ENCODE data around the gene RAB3C.

The RAB3C gene

DNA sequence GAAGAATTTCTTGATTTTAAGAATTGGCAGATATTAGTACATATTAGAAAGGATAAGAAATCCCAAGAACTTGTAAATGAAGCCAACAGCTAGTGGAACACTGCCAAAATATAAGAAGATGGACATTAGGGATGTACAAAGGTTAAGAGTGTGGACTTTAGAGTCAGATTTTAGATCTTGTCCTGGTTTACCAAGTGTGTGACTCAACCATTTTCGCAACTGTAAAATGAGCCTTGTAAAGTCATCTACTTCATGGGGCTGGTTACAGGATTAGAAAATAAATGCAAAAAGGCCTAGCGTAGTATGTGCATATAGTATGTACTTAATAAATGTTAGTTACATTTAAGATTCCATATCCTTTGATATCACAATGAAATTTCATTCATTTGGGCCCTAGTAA, 260.0 kb downstream of the RAB3C start:
- DNase-seq, result no peak

DNA sequence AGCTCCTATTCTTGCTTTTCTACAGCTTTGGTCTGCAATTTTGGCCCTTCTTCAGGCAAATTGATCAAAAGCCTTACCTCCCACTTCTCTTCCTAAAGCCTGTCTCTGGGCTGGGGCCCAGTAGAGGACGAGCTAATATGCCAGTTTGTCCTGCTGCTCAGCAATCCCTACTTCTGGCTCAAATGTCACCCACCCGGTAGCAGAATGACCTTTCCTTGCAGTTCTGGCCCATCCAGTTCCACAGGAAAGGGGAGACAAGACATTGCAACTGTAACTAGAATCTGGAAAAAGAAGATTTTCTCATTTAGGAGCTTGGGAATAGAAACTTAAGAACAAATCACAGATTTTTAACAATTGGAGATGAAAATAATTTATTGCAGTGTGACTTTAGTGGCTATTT, 261.5 kb downstream of the RAB3C start:
- DNase-seq, result no peak

DNA sequence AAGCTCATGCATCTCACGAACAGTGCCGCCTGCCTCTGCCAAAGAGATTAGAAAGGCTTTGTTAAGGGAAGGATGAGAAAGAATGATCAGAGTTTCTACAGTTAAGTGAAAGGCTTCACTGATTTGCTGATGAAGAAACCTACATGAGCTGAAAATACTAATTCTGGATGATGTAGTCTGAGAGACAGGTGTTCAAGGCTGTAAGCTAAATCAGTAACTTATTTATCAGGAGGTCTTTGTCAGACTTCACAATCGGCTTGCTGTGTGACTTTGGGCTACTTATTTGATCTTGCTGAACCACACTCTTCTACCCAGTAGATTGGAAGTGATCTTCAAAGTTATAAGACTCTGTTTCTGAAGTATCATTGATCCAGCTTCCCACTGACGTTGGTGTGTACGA, 264.2 kb downstream of the RAB3C start:
- DNase-seq, result no peak

DNA sequence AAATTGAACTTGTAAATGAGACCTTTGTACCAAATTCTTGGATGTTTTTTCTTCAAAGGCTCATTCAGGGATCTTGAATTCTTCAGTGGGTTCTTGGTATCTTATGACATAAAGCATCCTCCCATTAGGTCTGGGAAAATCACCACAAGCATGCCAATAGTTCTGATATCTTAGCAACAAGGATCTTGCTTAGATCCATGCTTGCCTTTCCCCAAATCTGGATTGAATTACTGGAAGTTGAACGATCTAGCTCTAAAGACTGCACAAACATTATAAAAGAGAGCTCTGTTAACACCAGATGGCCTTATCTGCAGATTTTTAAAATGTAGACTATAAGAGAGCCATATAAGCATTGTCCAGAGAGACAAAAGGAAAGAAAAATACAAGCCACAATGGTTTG, 266.3 kb downstream of the RAB3C start:
- DNase-seq, result no peak

DNA sequence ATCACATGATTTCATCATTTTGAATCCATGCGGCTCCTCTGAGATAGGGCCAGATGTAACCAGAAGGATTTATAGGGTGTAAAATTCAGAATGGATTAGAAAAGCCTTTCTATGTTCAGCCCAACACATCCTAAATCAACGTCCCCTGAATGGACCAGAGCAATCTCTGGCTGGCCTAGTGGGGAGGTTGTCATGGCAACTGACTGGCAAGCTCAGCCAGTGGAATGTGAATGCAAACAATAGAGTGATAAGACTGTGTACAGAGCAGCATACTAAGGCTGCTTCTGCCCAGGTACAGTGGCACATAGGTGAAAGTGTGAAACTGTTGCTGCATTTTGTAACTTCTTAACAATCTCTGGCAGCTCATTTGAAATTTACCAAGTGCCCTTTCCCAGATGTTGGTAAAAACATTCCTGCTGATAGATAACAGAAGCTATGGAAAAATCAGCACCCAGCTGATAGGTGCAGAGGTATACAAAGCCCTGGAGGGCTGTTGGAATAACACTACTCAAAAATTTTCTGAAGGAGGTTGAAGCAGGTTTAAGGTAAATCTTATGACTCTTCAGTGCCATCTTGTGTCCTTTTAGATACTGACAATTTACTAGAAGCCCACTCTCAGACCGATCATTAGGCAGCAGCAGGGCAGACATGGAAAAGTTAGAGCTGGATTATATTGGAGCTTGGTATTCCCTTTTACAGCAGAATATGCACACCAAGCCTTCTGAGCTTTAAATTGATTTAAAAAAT, 267.2 kb downstream of the RAB3C start:
- no peak for DNase-seq

DNA sequence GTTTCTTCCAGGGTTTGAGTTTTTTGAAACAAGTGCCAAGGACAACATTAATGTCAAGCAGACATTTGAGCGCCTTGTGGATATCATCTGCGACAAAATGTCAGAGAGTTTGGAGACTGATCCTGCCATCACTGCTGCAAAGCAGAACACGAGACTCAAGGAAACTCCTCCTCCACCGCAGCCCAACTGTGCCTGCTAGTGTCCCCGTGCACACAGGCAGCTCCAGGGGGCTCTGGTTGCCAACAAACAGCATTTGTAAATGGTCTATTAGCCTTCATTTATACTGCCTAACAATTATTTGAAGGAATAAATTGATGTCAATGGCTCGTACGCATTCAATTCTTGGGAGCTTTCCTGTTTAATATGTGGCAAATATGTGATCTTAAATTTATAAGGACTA, 268.3 kb downstream of the RAB3C start:
- DNase-seq, result no peak

DNA sequence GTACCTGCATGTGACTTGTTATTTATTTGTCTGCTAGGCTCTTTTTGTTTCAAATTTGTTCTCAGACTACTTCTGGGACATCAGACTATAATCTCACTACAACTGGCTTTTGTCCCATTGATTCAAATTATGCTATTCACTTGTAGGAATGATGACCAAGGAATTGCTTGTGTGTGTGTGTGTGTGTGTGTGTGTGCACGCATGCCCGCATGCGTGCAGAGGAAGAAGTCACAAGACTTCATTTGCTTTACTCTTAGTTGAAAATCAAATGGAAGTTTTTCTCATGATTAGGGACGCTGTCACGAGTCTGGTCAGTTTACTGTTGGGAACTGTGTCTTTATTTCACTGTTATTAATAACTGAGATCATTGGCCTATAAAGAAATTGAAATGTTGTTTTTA, 268.7 kb downstream of the RAB3C start:
- no peak for DNase-seq

DNA sequence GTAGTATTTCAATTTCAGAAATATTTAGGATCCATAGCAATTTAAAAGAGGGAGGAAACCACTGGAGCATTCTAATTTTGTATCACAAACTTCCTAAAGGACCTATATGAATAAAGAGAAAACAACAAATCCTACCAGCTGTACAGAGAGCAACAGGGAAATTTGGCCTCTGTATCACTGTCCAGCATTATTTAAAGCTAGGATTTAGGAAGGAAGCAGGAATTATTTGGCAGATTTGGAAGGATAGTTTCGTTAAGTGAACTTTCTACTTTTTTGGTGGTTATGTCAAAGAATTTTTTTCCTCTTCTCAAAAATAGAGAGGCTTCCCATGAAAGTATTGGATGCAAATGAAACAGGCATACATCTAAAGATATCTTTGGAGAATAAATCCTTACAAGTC, 269.7 kb downstream of the RAB3C start:
- no peak for DNase-seq

DNA sequence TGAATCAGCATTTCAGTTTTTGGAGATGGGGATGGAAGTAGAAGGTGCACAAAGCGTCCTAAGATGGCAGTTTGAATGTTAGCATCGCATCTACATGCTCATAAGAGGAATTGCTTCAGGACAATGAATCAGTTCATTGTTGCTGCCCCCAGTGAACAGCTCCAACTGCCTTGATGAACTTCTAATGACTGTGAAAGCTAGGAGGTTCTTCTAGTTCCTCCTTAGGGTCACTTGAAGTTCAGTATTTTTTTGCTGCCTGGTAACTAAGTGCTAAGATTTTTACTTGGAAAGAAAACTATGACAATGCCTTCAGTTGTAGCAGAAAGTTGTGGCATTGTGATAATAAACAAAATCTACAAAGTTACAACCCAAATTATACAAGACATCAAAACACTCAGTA, 271.6 kb downstream of the RAB3C start:
- no peak for DNase-seq

DNA sequence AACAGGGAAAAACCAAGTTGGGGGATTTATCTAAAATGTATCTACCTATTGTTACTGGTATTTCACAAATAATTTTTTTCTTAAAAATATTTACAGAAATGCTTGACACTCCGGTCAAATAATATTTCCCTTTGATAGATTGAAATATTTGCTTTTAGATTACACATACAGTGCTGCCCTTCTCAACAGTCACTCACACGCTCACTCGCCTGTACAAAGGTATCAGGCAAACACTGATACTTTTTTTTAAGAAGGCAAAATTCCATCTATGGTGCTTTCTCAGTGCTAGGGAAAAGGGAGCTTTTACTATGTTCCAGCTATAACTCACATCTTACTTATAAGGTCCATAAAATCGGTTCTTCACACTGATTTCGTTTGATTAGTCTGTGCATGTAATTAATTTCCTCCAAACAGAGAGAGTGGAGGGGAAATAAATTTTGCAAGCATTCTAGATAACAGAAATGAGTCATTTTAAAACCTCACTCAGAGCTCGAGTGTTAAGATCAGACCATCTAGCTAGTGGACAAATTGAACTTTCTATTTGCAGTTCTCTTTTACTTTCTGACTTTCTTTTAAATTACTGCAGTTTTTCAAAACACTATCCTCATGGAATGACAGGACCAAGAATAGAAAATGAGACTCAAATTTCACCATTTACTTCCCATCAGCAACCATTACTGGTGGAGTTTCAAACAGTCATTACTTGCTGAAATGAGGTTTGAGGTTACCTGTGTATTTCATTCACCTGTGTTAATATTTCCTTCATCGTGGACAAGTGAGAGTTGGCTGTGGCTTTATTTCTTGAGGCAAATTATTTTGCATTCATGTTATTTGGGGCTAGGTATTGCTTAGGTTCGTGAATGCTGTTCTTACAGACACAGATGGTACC, 273.2 kb downstream of the RAB3C start:
- no peak for DNase-seq

DNA sequence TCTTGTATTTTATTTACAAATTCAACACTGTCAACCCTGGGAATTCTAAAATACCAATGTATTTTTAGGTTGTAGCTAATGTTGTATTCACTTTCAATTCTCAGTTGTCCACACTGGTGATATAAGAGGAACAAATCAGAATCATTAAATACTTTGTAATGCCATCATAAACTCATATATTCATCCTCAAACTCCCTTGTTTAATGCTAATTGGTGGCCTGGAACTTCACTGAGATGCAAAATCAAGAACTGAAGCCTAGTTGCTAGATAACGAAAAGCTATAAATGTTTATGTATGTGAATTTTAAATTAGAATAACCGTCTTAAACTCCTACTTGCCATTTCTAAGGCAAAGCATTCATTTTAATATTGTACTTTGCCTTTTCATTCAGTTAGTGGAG, 274.7 kb downstream of the RAB3C start:
- no peak for DNase-seq

DNA sequence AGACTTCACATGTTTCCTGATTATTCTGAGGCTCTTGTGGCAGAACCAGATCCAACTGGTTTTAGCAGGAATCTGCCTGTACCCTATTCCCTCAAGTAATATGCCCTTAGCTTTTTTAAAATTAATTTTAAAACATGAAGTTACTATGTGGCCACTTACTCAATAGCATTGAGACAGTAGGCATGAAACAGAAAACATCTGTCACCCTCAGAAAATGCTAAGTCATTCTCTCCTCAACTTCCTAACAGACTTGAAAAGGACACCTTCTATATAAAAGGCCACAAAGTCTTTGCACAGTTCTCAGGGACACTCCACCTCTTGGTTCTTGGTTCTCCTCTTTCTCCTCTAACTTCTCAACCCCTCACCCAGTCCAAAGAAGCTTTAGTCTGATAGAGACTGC, 277.8 kb downstream of the RAB3C start:
- no peak for DNase-seq

DNA sequence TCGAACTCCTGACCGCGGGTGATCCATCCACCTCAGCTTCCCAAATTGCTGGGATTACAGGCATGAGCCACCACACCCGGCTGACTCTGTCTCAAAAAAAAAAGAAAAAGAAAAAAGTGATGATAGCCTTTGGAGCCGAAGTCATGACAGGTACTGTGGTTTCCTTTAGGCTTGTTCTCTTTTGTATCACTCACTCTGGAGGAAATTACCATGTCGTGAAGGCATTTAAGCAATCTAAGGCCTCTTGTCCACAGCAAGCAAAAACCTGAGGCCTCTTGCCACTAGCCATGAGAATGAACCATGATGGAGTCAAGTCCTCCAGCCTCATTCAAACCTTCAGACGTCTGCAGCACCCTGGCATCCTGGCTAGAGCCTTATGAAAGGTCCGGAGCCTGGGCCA, 286.1 kb downstream of the RAB3C start:
- DNase-seq, result no peak

DNA sequence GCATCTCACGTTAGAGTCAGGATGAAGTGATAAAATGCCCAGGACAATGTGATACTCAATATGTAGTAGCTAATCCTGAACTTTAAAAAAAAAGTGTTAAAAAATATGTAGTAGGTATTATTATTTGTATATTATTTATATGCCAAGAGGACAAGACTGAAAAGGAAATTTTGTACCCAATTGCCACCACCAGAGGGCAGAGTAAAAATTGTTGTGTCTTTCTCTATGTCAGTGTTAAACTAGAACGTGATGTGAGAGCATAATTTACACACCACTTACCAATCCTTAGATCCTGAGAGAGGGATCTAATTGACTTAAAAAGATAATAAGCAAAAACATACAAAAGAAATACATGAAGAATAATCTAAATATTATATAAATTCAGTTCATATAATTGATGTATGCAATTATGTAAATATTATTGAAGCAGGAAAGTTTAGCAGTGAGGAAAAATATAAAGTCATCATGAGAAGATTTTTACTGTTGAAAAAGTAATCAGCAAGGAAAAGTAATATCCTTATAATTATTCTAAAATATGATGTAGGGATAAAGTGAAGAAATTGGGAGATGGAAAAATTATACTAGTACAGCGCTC, 288.9 kb downstream of the RAB3C start:
- DNase-seq, result peak in 1 of 2 donors; percentile 32

DNA sequence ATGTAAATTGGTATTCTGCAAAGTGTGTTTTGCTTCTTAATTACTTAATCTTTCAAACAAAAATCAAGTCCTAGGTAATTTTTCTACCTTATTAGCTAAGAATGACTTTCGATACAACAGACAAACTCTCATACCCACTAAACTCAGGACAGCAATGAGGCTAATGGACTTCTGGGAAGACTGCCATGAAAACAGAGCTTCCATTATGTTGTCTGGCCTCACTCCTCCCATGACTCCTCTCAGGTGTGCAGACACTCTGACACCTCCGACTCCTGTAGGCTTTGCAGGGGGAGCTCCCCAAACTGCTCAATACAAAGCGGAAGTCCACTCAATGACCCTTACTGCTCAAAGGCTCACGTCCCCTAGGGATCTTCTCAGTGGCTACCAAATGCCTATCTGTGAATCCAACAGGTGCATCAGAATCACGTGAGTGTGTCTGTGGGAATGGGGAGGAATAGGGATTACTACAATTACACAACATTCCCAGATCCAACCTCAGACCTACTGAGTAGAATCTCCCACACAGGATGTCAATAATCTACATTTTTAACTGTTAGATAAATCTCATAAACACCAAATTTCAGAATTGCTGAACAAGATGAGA, 289.9 kb downstream of the RAB3C start:
- no peak for DNase-seq

DNA sequence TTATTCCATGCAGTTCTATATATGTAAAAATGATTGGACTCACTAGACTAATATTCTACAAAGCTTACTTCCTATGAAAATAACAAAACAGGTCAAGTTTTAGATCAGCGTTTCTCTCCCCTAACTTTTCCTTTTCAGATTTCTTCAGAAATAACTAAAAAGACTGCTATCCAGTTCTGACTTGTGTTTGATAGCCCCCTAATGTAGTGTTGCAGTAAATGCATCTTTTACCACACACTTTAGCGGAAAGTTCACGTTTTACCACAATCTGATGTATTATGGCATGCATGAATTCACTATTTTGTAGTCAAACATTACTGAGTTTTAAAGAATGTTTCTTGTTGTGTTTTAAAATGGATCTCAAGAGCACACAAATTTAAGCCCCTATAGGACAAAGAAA, 292.7 kb downstream of the RAB3C start:
- DNase-seq, result no peak

DNA sequence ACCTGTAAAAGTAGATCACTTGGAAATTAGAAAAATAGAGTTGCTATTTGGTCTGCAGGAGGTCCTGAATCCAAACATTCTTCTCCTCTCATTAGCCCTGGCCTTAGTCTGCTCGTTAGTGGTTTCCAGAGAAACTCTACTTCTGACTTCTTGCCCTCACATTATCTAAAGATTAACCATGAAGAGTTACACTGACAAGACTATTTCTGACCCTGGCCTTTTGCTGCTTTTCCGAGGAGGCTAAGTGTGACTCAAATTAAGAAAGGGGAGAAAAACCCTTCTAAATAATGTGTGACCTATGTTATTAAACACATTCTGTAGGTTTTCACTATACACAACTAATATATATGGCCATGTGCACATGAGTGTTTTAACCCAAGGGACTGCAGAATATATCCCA, 302.4 kb downstream of the RAB3C start:
- no peak for DNase-seq

DNA sequence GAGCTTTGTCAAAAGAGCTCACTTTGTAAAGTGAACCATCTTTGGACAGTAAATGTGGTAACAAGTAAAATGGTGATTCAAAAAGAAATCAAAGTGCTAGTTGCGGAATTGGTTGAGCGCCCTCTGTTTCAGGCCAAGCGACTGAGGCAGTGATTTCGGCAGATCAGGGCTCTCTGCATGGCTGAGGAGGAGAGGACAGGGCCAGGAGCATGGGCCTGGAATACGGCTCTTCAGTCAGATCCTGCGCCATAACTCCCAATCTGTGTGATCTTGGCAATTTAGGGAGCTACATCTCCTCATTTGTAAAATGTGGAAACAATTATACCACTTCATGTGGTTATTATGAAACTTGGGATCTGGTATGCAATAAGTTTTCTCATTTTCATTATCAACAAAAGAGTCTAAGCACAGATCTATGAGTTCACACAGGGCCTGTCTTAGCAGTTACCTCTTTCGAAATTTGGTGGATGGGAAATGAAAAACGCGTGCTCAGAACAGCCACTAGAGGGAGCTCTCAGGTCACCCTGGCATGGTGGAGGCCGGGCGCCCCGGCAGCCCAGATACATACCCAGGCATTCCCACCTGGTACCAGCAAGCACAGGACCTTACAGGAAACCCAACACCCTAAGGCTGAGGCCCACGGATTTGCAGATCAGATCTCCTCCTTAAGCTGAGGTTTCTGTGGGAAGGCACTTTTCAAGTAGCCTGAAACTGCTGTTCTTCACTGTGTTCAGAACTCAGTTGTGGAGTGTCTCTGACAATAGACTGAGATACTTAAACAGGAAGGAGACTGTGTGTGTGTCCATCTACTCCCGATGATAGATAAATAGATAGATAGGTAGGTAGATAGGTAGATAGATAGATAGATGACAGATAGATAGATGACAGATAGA, 303.7 kb downstream of the RAB3C start:
- DNase-seq, result peak; percentile 55 to 65

DNA sequence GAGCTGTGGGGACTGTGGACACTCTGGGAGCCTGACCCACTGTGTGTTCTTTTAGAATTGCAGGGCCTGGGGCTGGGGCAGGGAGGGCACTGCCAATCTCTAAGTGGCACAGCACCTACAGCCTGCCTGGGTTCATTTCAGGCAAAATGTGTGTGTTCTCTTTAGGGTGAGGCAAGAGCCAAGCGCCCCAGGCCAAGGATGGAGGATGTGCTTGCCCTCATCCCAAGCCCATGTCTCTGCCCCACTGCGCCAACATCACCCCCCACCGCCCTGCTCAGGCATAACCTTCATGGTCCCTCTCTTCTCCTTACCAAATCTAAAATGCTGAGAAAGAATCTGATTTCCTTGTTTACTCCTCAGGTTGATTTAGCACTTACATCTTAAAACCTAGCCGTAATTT, 304.4 kb downstream of the RAB3C start:
- no peak for DNase-seq

DNA sequence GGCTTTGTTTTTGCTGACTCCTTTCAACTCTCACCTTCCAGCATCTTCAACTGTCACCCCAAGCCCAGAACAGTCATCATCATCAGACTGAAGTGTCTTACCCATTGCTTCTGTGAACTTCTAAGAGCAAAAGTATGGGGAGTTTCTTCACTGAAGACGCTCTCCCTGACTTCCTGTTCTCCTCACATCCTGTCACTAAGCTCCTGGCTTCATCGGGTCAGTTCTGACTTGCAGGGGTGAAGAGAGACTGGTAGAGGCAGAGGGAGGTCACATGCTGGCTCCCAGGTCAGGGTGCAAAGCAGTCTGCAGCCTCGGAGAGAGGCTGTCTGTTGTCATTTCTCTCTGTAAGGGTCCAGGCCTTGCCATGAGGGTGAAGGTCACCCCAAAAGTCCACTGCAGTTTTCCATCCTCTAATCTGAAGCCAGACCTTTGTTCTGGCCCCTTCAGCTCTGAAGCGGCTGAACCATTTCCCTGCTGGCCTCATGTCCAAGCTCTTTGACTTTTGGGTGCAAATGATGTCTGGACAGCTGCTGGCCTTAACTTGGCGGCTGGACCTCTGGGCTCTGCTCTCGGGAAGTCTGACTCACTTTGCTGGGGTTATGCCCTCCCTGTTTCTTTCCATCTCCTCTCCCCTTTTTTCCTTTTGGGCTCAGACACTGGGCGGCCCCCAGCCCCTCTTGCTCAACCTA, 305.0 kb downstream of the RAB3C start:
- DNase-seq, result no peak

DNA sequence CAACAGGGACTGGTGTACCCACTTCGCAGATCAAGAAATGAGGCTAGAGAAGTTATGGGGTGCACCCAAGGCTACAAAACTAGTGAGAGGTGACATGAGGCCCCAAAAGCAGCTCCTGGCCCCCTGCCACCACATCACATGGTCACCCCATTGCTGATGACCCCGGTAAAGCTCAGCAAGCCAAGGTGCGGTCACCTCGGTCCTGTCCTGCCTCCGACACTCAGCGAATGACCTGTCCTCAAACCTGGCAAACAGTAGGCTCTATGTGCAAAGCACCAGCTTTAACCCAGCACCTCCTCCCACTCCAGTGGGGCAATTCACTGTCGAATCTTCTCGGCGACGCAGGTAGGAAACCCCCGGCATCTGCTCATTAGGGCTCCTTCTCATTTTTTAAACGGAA, 307.4 kb downstream of the RAB3C start:
- no peak for DNase-seq

DNA sequence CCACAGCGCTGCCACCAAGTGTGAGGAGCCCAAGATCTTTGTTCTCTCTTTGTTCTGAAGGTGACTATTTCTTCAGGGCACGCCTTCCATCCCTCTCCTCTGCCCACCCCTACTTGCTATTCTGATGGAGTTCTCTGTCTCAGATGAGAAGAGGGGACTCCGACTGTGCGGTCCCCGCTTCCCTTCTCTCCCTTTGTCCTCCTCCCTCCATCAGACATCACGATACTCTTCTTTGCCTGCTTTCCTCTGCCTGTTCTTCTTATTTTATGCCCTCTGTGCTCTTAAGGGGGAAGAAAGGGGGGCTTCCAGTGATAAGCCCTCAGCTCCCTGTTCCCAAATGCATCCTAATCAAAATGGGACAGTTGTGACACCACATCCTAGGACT, 307.8 kb downstream of the RAB3C start:
- no peak for DNase-seq

All from activated CD4-positive, alpha-beta T cell treated with anti-CD3 and anti-CD28 coated beads for 4 hours (primary cell).